GM23338 (cell line): Measurements from ENCODE around the gene RMND1. TPM values are rescaled to one million over a fixed set of nuclear protein-coding genes. Genes with fewer than 3 reads are reported as not detected.

Experiments used
- ATAC-seq: fragments of 200-7000 bp; cut with Tn5 transposase; 3 replicates; pipeline ENCODE4 v1.9.1; 2020
- DNase-seq: peaks from one replicate; pipeline ENCODE4 v3.0.0-alpha.2; 2015; ENCODE audit warnings: low spot score
- H2AFZ ChIP-seq: fragments of 200-600 bp; sonication (generic); 2 replicates; pipeline ENCODE4 v1.8.0; 2016; ENCODE audit warnings: antibody characterized with exemption, mild to moderate bottlenecking, moderate library complexity
- H3F3A ChIP-seq: fragments of 200-600 bp; sonication (generic); replicated peaks from 2 replicates; pipeline ENCODE4 v1.8.0; 2017; ENCODE audit warnings: antibody characterized with exemption, mixed run types, low read depth
- H3K27ac ChIP-seq: fragments of 200-600 bp; sonication (generic); 2 replicates; pipeline ENCODE4 v1.6.1; 2016; ENCODE audit warnings: low read depth
- H3K27me3 ChIP-seq: fragments of 200-600 bp; sonication (generic); 2 replicates; pipeline ENCODE4 v1.8.0; 2016; ENCODE audit warnings: mild to moderate bottlenecking, mixed run types, moderate library complexity; ENCODE audit not compliant: insufficient read depth
- H3K36me3 ChIP-seq: fragments of 200-600 bp; sonication (generic); 2 replicates; pipeline ENCODE4 v1.8.0; 2016; ENCODE audit warnings: mild to moderate bottlenecking; ENCODE audit not compliant: insufficient read depth
- H3K4me1 ChIP-seq: fragments of 200-600 bp; sonication (generic); 2 replicates; pipeline ENCODE4 v1.8.0; 2016; ENCODE audit warnings: mild to moderate bottlenecking, moderate library complexity; ENCODE audit not compliant: insufficient read depth
- H3K4me2 ChIP-seq: fragments of 200-600 bp; sonication (generic); 2 replicates; pipeline ENCODE4 v1.7.1; 2017; ENCODE audit warnings: mixed run types
- H3K4me3 ChIP-seq: fragments of 200-600 bp; sonication (generic); 2 replicates; pipeline ENCODE4 v1.6.1; 2016; ENCODE audit warnings: mixed run types
- H3K79me2 ChIP-seq: fragments of 200-600 bp; sonication (generic); replicated peaks from 2 replicates; pipeline ENCODE4 v1.8.0; 2017; ENCODE audit warnings: mild to moderate bottlenecking; ENCODE audit not compliant: insufficient read depth
- H3K9me2 ChIP-seq: fragments of 200-600 bp; sonication (generic); 2 replicates; pipeline ENCODE4 v1.8.0; 2017; ENCODE audit not compliant: insufficient read depth
- H4K20me1 ChIP-seq: fragments of 200-600 bp; sonication (generic); replicated peaks from 2 replicates; pipeline ENCODE4 v1.8.0; 2017; ENCODE audit warnings: mild to moderate bottlenecking; ENCODE audit not compliant: insufficient read depth
- H3K27ac Mint-ChIP-seq: 2 replicates; pipeline ENCODE4 v1.8.0; 2020; ENCODE audit warnings: inconsistent platforms, mild to moderate bottlenecking, moderate library complexity, mixed read lengths
- H3K27me3 Mint-ChIP-seq: 3 replicates; pipeline ENCODE4 v1.8.0; 2022; ENCODE audit warnings: low read depth, mild to moderate bottlenecking, moderate library complexity, mixed read lengths, inconsistent platforms; ENCODE audit not compliant: insufficient read depth, poor library complexity
- H3K36me3 Mint-ChIP-seq: 3 replicates; pipeline ENCODE4 v1.8.0; 2021; ENCODE audit warnings: low read depth, mild to moderate bottlenecking, inconsistent platforms, moderate library complexity, mixed read lengths
- H3K4me1 Mint-ChIP-seq: 3 replicates; pipeline ENCODE4 v1.8.0; 2020; ENCODE audit warnings: mild to moderate bottlenecking, inconsistent platforms, mixed read lengths
- H3K4me3 Mint-ChIP-seq: 3 replicates; pipeline ENCODE4 v1.8.0; 2021; ENCODE audit warnings: moderate library complexity, mild to moderate bottlenecking, inconsistent platforms, mixed read lengths
- H3K9me3 Mint-ChIP-seq: 3 replicates; pipeline ENCODE4 v1.8.0; 2020; ENCODE audit warnings: moderate library complexity, mild to moderate bottlenecking, inconsistent platforms, mixed read lengths
- CREB1 ChIP-seq: fragments of 250-450 bp; sonication (Bioruptor Pico); IDR thresholded peaks from 2 replicates; pipeline ENCODE4 v1.5.0; 2020; ENCODE audit warnings: low read depth, mild to moderate bottlenecking, moderate library complexity
- CTCF ChIP-seq, 2 experiments: fragments of 200-600 bp in 1 of 2; sonication (generic) in 1 of 2; conservative IDR thresholded peaks; 2 replicates each; pipeline versions ENCODE4 v1.5.1 to v1.6.1; 2016 to 2017; ENCODE audit warnings: antibody characterized with exemption in 2 of 2, low read depth in 2 of 2, mild to moderate bottlenecking in 2 of 2, moderate library complexity in 1 of 2
- ETS1 ChIP-seq: IDR thresholded peaks from 2 replicates; pipeline ENCODE4 v1.6.1; 2016; ENCODE audit warnings: antibody characterized with exemption
- EZH2 ChIP-seq: fragments of 200-600 bp; sonication (generic); IDR thresholded peaks from one replicate; pipeline ENCODE4 v1.8.0; 2017; ENCODE audit warnings: antibody characterized with exemption, mild to moderate bottlenecking, low read depth; ENCODE audit not compliant: unreplicated experiment
- JUNB ChIP-seq: IDR thresholded peaks from one replicate; pipeline ENCODE4 v1.6.1; 2016; ENCODE audit warnings: antibody characterized with exemption; ENCODE audit not compliant: unreplicated experiment
- NANOG ChIP-seq: IDR thresholded peaks from 2 replicates; pipeline ENCODE4 v1.6.1; 2016; ENCODE audit warnings: antibody characterized with exemption, borderline replicate concordance
- POLR2AphosphoS5 ChIP-seq: IDR thresholded peaks from 2 replicates; pipeline ENCODE4 v1.6.1; 2016; ENCODE audit warnings: antibody characterized with exemption, low read depth
- REST ChIP-seq: IDR thresholded peaks from one replicate; pipeline ENCODE4 v1.6.1; 2018; ENCODE audit warnings: antibody characterized with exemption; ENCODE audit not compliant: unreplicated experiment
- ZNF114 ChIP-seq: fragments of 250-450 bp; sonication (Bioruptor Pico); IDR thresholded peaks from 2 replicates; pipeline ENCODE4 v1.5.0; 2020; ENCODE audit warnings: mild to moderate bottlenecking, moderate library complexity
- ZNF331 ChIP-seq: fragments of 250-450 bp; sonication (Bioruptor Pico); IDR thresholded peaks from 2 replicates; pipeline ENCODE4 v1.5.0; 2020; ENCODE audit warnings: low read depth, mild to moderate bottlenecking, moderate library complexity
- ZNF462 ChIP-seq: fragments of 250-450 bp; sonication (Bioruptor Pico); IDR thresholded peaks from 2 replicates; pipeline ENCODE4 v1.5.0; 2020; ENCODE audit warnings: mild to moderate bottlenecking, moderate library complexity
- polyA plus RNA-seq: library from polyadenylated mRNA; unstranded; fragments of >200 nt; fragmentation: Nextera tagmentation; extraction: Ambion mirVana; gene quantifications from 2 replicates; pipeline ENCODE4 v1.2.1, GENCODE V29; 2016
- total RNA-seq: library from RNA; depleted of rRNA; stranded (reverse); fragments of >200 nt; shearing (Covaris generic); gene quantifications from 2 replicates; pipeline ENCODE4 v1.2.3, GENCODE V29; 2014

RMND1 gene
- total and polyA plus RNA-seq, 2 experiments from 2014 or later: 27.5 to 34.4 TPM

- TF ChIP-seq REST (no peak), ETS1 (no peak), CREB1 (CRISPR knock-in tag) (no peak), ZNF114 (CRISPR knock-in tag) (no peak), EZH2 (no peak)
Observed at GRCh38 chr6:151422981-151423380, 28.9 kb downstream of the RMND1 start (continued).

GRCh38 chr6:151417477-151417876 lies 34.4 kb downstream of the RMND1 start:
- H3K4me1 Mint-ChIP-seq: no peaks in the 10 kb centered on the region
- no peak overlapping the region for H3K27ac Mint-ChIP-seq
- peaks cover 7% of the 10 kb centered on the region for H3K27me3 Mint-ChIP-seq
- Histone ChIP-seq H2AFZ (no peak overlapping the region), H3F3A (no peaks in the 10 kb centered on the region), H3K9me2 (no peaks in the 10 kb centered on the region), H3K36me3 (peaks cover 49% of the 10 kb centered on the region), H3K27ac (no peak overlapping the region), H3K79me2 (no peaks in the 10 kb centered on the region), H3K27me3 (no peaks in the 10 kb centered on the region), H3K4me3 (no peak overlapping the region), H3K4me2 (no peak overlapping the region), H4K20me1 (no peaks in the 10 kb centered on the region), H3K4me1 (no peaks in the 10 kb centered on the region)
- no peak overlapping the region for H3K4me3 Mint-ChIP-seq
- ATAC-seq (no peak), DNase-seq (no peak)
- H3K9me3 Mint-ChIP-seq: no peaks in the 10 kb centered on the region
- peaks cover 66% of the 10 kb centered on the region for H3K36me3 Mint-ChIP-seq
- no peak for TF ChIP-seq ZNF331 (CRISPR knock-in tag)
- TF ChIP-seq ZNF462: no peak
- TF ChIP-seq JUNB: no peak
- no peak for TF ChIP-seq CREB1 (CRISPR knock-in tag)
- no peak for TF ChIP-seq ETS1
- no peak for TF ChIP-seq EZH2
- TF ChIP-seq CTCF (conservative IDR thresholded peaks at IDR 0.05; ENCODE audit: low read depth in 2 of 2): no peak
- no peak for TF ChIP-seq NANOG
- TF ChIP-seq POLR2AphosphoS5: no peak
